ENCODE data around the gene TOMM22. TPM values are rescaled to one million over a fixed set of nuclear protein-coding genes. Genes with fewer than 3 reads are reported as not detected.

Gene TOMM22
- total and polyA plus RNA-seq, 2 donors (not counting 1 experiment from before 2014, with no cell fraction given) = 61.1 to 80.3 TPM

DNA sequence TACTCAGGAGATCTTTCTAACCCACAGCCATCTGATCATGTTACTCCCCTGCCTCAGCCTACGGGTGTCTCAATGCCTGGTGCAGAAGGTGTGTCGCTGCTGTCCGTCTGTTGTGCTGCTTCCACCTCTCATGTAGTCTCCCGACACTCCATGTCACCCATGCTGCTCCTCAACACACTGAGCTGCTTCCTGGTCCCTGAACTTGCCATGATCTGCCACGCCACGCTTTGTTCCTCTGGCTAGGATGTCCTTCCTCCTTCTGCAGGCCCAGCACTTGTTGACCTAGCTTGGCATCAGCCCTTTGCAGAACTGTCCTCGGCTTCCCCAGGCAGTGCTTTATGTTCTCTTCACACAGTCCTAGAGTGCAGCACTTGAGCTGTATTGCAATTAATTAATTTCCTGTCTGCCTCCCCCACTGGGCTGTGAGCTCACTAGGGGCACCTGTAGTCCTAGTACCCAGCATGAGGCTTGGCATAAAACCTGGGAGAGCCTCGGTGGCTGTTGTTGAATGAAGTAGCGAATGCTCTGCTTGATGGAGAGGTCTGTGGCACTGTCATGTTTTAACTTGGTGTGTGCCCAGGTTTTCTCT is 33.5 kb downstream of the TOMM22 start:
- DNase-seq (ENCODE audit: low read depth in 2 of 2) = no peak
- H3K4me1 ChIP-seq (ENCODE audit: control insufficient read depth, extremely low read depth, insufficient read depth, low read length) = peaks cover 5% of the 10 kb centered on the region
- peaks cover 48% of the 10 kb centered on the region for H3K79me2 ChIP-seq (ENCODE audit: control insufficient read depth, insufficient read depth, low read length)
- H3K4me3 ChIP-seq (replicated peaks in 1 of 4; ENCODE audit: control extremely low read depth in 1 of 4, insufficient read depth in 1 of 4, low read depth in 3 of 4, low read length in 4 of 4) = no peak overlapping the region
- no peak overlapping the region for H3K9ac ChIP-seq (ENCODE audit: insufficient read depth, low read length)
- H3K27me3 ChIP-seq (ENCODE audit: control insufficient read depth, insufficient read depth, low read length) = no peaks in the 10 kb centered on the region
- H3K4me2 ChIP-seq (ENCODE audit: extremely low read depth, insufficient read depth, low read length) = no peak overlapping the region
- TF ChIP-seq, protein P1, sequence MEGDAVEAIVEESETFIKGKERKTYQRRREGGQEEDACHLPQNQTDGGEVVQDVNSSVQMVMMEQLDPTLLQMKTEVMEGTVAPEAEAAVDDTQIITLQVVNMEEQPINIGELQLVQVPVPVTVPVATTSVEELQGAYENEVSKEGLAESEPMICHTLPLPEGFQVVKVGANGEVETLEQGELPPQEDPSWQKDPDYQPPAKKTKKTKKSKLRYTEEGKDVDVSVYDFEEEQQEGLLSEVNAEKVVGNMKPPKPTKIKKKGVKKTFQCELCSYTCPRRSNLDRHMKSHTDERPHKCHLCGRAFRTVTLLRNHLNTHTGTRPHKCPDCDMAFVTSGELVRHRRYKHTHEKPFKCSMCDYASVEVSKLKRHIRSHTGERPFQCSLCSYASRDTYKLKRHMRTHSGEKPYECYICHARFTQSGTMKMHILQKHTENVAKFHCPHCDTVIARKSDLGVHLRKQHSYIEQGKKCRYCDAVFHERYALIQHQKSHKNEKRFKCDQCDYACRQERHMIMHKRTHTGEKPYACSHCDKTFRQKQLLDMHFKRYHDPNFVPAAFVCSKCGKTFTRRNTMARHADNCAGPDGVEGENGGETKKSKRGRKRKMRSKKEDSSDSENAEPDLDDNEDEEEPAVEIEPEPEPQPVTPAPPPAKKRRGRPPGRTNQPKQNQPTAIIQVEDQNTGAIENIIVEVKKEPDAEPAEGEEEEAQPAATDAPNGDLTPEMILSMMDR (conservative IDR thresholded peaks at IDR 0.05 in 1 of 2, IDR thresholded peaks at IDR 0.05 in 1 of 2; ENCODE audit: low read depth in 1 of 2, low read length in 2 of 2) = no peak
- TF ChIP-seq EZH2 (IDR thresholded peaks at IDR 0.05; ENCODE audit: low read length, missing control alignments) = no peak
- H4K20me1 ChIP-seq (ENCODE audit: control insufficient read depth, extremely low read depth, insufficient read depth, low read length) = no peaks in the 10 kb centered on the region
- H3K36me3 ChIP-seq (ENCODE audit: control insufficient read depth, insufficient read depth, low read length) = peaks cover 6% of the 10 kb centered on the region
- no peaks in the 10 kb centered on the region for H3K9me3 ChIP-seq (ENCODE audit: control insufficient read depth, insufficient read depth, low read depth, low read length)
- H2AFZ ChIP-seq (ENCODE audit: low read length) = no peak overlapping the region
- no peak overlapping the region for H3K27ac ChIP-seq (ENCODE audit: insufficient read depth, low read length)

DNA sequence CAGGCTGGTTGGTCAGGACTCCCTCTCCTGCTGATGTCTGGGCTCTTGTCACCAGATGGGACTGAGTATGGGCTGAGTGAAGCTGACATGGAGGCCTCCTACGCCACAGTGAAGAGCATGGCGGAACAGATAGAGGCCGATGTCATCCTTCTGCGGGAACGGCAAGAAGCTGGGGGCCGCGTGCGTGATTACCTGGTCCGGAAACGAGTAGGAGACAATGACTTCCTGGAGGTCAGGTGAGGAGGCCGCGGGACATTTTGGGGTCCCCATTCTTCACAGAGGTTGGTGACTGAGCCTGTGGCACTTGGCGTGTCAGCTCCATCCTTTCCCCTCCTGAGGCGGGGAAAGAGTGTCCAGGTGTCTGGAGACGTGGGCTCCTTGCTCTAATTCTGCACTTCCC is 34.1 kb downstream of the TOMM22 start:
- H3K36me3 ChIP-seq (ENCODE audit: control insufficient read depth, insufficient read depth, low read length) = peaks cover 6% of the 10 kb centered on the region
- TF ChIP-seq EZH2 (IDR thresholded peaks at IDR 0.05; ENCODE audit: low read length, missing control alignments) = no peak
- TF ChIP-seq, protein P1 (conservative IDR thresholded peaks at IDR 0.05 in 1 of 2, IDR thresholded peaks at IDR 0.05 in 1 of 2; ENCODE audit: low read depth in 1 of 2, low read length in 2 of 2) = no peak
- no peak overlapping the region for H2AFZ ChIP-seq (ENCODE audit: low read length)
- H3K9ac ChIP-seq (ENCODE audit: insufficient read depth, low read length) = no peak overlapping the region
- H3K27ac ChIP-seq (ENCODE audit: insufficient read depth, low read length) = no peak overlapping the region
- no peaks in the 10 kb centered on the region for H3K9me3 ChIP-seq (ENCODE audit: control insufficient read depth, insufficient read depth, low read depth, low read length)
- H3K27me3 ChIP-seq (ENCODE audit: control insufficient read depth, insufficient read depth, low read length) = no peaks in the 10 kb centered on the region
- H4K20me1 ChIP-seq (ENCODE audit: control insufficient read depth, extremely low read depth, insufficient read depth, low read length) = no peaks in the 10 kb centered on the region
- H3K79me2 ChIP-seq (ENCODE audit: control insufficient read depth, insufficient read depth, low read length) = peaks cover 42% of the 10 kb centered on the region
- no peak overlapping the region for H3K4me3 ChIP-seq (replicated peaks in 1 of 4; ENCODE audit: control extremely low read depth in 1 of 4, insufficient read depth in 1 of 4, low read depth in 3 of 4, low read length in 4 of 4)
- peaks cover 5% of the 10 kb centered on the region for H3K4me1 ChIP-seq (ENCODE audit: control insufficient read depth, extremely low read depth, insufficient read depth, low read length)
- H3K4me2 ChIP-seq (ENCODE audit: extremely low read depth, insufficient read depth, low read length) = no peak overlapping the region
- DNase-seq (ENCODE audit: low read depth in 2 of 2) = no peak

DNA sequence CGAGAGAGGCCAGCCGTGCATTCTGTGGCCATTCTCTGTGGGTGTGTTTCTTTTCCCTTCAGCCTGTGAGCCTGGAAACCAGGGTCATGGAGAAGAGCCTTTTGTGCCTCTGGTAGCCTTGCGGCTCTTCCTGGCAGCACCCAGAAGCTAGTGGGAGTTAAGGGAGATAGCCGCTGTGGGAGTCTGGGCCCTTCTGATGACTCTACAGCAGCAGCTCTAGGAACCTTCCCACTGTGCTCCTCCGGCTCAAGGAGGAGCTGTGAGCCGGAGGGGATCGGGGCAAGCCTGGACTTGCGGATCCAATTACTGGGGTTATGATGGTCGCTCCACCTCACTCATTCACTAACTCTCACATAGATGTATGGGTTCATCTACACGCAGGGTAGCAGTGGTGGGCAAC is 34.5 kb downstream of the TOMM22 start:
- Histone ChIP-seq H3K79me2 (ENCODE audit: control insufficient read depth, insufficient read depth, low read length) (peaks cover 38% of the 10 kb centered on the region), H3K27me3 (ENCODE audit: control insufficient read depth, insufficient read depth, low read length) (no peaks in the 10 kb centered on the region), H2AFZ (ENCODE audit: low read length) (no peak overlapping the region), H3K4me1 (ENCODE audit: control insufficient read depth, extremely low read depth, insufficient read depth, low read length) (peaks cover 5% of the 10 kb centered on the region), H3K36me3 (ENCODE audit: control insufficient read depth, insufficient read depth, low read length) (peaks cover 7% of the 10 kb centered on the region), H3K27ac (ENCODE audit: insufficient read depth, low read length) (no peak overlapping the region), H3K4me3 (replicated peaks in 1 of 4; ENCODE audit: control extremely low read depth in 1 of 4, insufficient read depth in 1 of 4, low read depth in 3 of 4, low read length in 4 of 4) (no peak overlapping the region), H3K4me2 (ENCODE audit: extremely low read depth, insufficient read depth, low read length) (no peak overlapping the region), H4K20me1 (ENCODE audit: control insufficient read depth, extremely low read depth, insufficient read depth, low read length) (no peaks in the 10 kb centered on the region), H3K9ac (ENCODE audit: insufficient read depth, low read length) (no peak overlapping the region), H3K9me3 (ENCODE audit: control insufficient read depth, insufficient read depth, low read depth, low read length) (no peaks in the 10 kb centered on the region)
- no peak for DNase-seq (ENCODE audit: low read depth in 2 of 2)
- TF ChIP-seq EZH2 (IDR thresholded peaks at IDR 0.05; ENCODE audit: low read length, missing control alignments) = no peak
- TF ChIP-seq, protein P1 (conservative IDR thresholded peaks at IDR 0.05 in 1 of 2, IDR thresholded peaks at IDR 0.05 in 1 of 2; ENCODE audit: low read depth in 1 of 2, low read length in 2 of 2) = no peak

All from fibroblast of lung (primary cell).